Tracheal epithelial cell (primary cell): ENCODE data around the gene ZNF80. TPM values are rescaled to one million over a fixed set of nuclear protein-coding genes. Genes with fewer than 3 reads are reported as not detected.

Source experiments
- total RNA-seq: library from RNA; depleted of rRNA; stranded (reverse); fragments of >200 nt; gene quantifications from 2 replicates; pipeline ENCODE4 v1.2.1, GENCODE V29; 2014

ZNF80 gene
- total RNA-seq, result not detected in 2 replicates

DNA sequence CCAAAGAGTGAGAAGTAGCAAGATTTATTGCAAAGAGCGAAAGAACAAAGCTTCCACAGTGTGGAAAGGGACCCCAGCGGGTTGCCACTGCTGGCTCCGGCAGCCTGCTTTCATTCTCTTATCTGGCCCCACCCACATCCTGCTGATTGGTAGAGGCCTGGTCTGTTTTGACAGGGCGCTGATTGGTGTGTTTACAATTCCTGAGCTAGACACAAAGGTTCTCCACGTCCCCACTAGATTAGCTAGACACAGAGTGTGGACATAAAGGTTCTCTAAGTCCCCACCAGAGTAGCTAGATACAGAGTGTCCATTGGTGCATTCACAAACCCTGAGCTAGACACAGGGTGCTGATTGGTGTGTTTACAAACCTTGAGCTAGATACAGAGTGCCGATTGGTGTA, at the start of gene ZNF80:
TSS of gene ZNF80 (minus strand) at position 101 of the 400 bp plus-strand sequence. CDS start 504 bp downstream, outside the sequence.

Other genes starting within 250 kb of the ZNF80 start
- gene CCDC191, start 181.1 kb downstream of the ZNF80 start, total RNA-seq, result 0.96 and 1.7 TPM in 2 replicates
- gene QTRT2, start 180.8 kb downstream of the ZNF80 start, total RNA-seq, result 17.3 and 18.1 TPM in 2 replicates
- gene DRD3, start 58.5 kb downstream of the ZNF80 start, total RNA-seq, result not detected in 2 replicates
- under 0.01 TPM in 1 of 2 replicates, not detected in the other for gene TIGIT, start 56.5 kb upstream of the ZNF80 start, total RNA-seq